ENCODE results near the gene GATAD2B.

DNA sequence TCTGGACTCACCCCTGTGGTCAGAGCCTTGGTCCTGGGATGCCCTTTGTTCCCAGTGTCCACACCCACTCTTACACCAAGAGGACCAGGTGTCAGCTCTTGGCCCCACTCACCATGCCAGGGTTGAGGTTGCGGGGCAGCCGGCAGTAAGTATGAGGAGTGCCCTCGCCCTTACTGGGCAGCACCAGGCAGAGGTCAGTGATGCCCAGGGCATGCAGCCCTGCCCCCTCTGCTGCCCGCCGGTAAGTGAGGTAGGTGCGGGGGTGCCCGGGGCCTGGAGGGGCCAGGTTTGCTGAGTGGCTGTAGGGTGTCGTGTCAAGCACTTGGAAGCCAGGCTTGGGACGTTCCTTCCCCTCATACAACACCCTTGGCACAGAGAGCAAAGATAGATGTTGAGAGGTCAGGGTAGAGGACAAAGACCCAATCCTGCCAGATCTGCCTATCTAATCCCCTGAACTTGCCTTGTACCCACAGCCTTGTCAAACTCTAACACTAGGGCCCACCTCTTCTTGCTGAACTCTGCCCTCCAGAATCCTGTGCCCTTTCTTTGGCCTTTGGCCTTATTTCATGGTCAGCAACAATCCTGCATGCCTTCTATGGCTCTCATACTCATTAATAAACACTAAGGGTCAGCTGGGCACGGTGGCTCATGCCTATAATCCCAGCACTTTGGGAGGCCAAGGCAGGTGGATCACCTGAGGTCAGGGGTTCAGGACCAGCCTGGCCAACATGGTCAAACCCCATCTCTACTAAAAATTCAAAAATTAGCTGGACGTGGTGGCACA is 20.2 kb upstream of the GATAD2B start:
- TF ChIP-seq, protein P1, sequence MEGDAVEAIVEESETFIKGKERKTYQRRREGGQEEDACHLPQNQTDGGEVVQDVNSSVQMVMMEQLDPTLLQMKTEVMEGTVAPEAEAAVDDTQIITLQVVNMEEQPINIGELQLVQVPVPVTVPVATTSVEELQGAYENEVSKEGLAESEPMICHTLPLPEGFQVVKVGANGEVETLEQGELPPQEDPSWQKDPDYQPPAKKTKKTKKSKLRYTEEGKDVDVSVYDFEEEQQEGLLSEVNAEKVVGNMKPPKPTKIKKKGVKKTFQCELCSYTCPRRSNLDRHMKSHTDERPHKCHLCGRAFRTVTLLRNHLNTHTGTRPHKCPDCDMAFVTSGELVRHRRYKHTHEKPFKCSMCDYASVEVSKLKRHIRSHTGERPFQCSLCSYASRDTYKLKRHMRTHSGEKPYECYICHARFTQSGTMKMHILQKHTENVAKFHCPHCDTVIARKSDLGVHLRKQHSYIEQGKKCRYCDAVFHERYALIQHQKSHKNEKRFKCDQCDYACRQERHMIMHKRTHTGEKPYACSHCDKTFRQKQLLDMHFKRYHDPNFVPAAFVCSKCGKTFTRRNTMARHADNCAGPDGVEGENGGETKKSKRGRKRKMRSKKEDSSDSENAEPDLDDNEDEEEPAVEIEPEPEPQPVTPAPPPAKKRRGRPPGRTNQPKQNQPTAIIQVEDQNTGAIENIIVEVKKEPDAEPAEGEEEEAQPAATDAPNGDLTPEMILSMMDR (IDR thresholded peaks at IDR 0.05; ENCODE audit: insufficient read depth, low read length), result no peak
- TF ChIP-seq POLR2AphosphoS5 (IDR thresholded peaks at IDR 0.05; ENCODE audit: low read depth), result no peak
- TF ChIP-seq, protein P2, sequence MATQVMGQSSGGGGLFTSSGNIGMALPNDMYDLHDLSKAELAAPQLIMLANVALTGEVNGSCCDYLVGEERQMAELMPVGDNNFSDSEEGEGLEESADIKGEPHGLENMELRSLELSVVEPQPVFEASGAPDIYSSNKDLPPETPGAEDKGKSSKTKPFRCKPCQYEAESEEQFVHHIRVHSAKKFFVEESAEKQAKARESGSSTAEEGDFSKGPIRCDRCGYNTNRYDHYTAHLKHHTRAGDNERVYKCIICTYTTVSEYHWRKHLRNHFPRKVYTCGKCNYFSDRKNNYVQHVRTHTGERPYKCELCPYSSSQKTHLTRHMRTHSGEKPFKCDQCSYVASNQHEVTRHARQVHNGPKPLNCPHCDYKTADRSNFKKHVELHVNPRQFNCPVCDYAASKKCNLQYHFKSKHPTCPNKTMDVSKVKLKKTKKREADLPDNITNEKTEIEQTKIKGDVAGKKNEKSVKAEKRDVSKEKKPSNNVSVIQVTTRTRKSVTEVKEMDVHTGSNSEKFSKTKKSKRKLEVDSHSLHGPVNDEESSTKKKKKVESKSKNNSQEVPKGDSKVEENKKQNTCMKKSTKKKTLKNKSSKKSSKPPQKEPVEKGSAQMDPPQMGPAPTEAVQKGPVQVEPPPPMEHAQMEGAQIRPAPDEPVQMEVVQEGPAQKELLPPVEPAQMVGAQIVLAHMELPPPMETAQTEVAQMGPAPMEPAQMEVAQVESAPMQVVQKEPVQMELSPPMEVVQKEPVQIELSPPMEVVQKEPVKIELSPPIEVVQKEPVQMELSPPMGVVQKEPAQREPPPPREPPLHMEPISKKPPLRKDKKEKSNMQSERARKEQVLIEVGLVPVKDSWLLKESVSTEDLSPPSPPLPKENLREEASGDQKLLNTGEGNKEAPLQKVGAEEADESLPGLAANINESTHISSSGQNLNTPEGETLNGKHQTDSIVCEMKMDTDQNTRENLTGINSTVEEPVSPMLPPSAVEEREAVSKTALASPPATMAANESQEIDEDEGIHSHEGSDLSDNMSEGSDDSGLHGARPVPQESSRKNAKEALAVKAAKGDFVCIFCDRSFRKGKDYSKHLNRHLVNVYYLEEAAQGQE (IDR thresholded peaks at IDR 0.05; ENCODE audit: insufficient replicate concordance, low read depth), result no peak
- TF ChIP-seq SPI1 (IDR thresholded peaks at IDR 0.05; ENCODE audit: borderline replicate concordance, low read depth), result no peak
